H1 (cell line): ENCODE measurements around the gene ZFAND3. TPM values are rescaled to one million over a fixed set of nuclear protein-coding genes. Genes with fewer than 3 reads are reported as not detected.

Source experiments
- CTCF ChIA-PET: fragments of 300-600 bp; sonication (Branson Sonifier 250); formaldehyde crosslinking; loops from one replicate; lab custom pipeline; 2021; ENCODE audit not compliant: partially characterized antibody; lab: Charles Lee
- POLR2A ChIA-PET: fragments of 300-600 bp; sonication (Branson Sonifier 250); formaldehyde crosslinking; loops from one replicate; lab custom pipeline; 2021; ENCODE audit warnings: inconsistent platforms; ENCODE audit not compliant: partially characterized antibody; lab: Charles Lee
- DNase-seq, 2 experiments: peaks; one replicate each; pipeline versions ENCODE4 v3.0.0 to v3.0.0-alpha.2; 2010 to 2022; ENCODE audit warnings: low spot score in 2 of 2, low read depth in 1 of 2, mixed read lengths in 1 of 2
- FAIRE-seq: peaks from 2 replicates; lab custom pipeline; 2011; peaks lifted over from hg19 to GRCh38; lab: Jason Lieb, UNC
- H2AFZ ChIP-seq: 2 replicates; pipeline ENCODE4 v1.8.1; 2012; ENCODE audit warnings: low read length, inconsistent platforms
- H2AK5ac ChIP-seq: 2 replicates; pipeline ENCODE4 v1.6.1; 2013; ENCODE audit warnings: low read depth, low read length
- H2BK120ac ChIP-seq: replicated peaks from 2 replicates; pipeline ENCODE3; 2013; ENCODE audit warnings: low read depth, low read length, inconsistent platforms
- H2BK12ac ChIP-seq: 2 replicates; pipeline ENCODE4 v1.6.1; 2013; ENCODE audit warnings: low read depth, low read length
- H2BK15ac ChIP-seq: 2 replicates; pipeline ENCODE4 v1.6.1; 2013; ENCODE audit warnings: low read length
- H2BK20ac ChIP-seq: 2 replicates; pipeline ENCODE4 v1.6.1; 2013; ENCODE audit warnings: low read length
- H2BK5ac ChIP-seq: 2 replicates; pipeline ENCODE4 v1.6.1; 2013; ENCODE audit warnings: low read depth, low read length
- H3K14ac ChIP-seq: 2 replicates; pipeline ENCODE4 v1.6.1; 2013; ENCODE audit warnings: inconsistent platforms; ENCODE audit not compliant: insufficient read length
- H3K18ac ChIP-seq: 2 replicates; pipeline ENCODE4 v1.6.1; 2013; ENCODE audit warnings: low read length; ENCODE audit errors: extremely low read depth
- H3K23ac ChIP-seq: 2 replicates; pipeline ENCODE4 v1.6.1; 2013; ENCODE audit warnings: inconsistent platforms; ENCODE audit not compliant: insufficient read length
- H3K23me2 ChIP-seq: 2 replicates; pipeline ENCODE4 v1.6.1; 2013; ENCODE audit warnings: low read depth, low read length
- H3K27ac ChIP-seq: 2 replicates; pipeline ENCODE4 v1.6.1; 2011; ENCODE audit warnings: low read depth, low read length, inconsistent platforms
- H3K27me3 ChIP-seq, 4 experiments: replicated peaks in 1 of 4; 1 replicate in 1 of 4; 2 replicates in 3 of 4; pipeline versions ENCODE4 v1.6.1 to v1.8.1; 2011 to 2013; ENCODE audit warnings: low read length in 3 of 4, mild to moderate bottlenecking in 3 of 4, inconsistent platforms in 2 of 4, mixed read lengths in 2 of 4, moderate library complexity in 1 of 4; ENCODE audit not compliant: control insufficient read depth in 3 of 4, insufficient read depth in 3 of 4; ENCODE audit errors: extremely low read depth in 1 of 4
- H3K36me3 ChIP-seq, 4 experiments: 2 replicates each; pipeline versions ENCODE4 v1.6.1 to v1.8.1; 2011 to 2013; ENCODE audit warnings: mild to moderate bottlenecking in 4 of 4, low read length in 3 of 4, moderate library complexity in 2 of 4, control low read depth in 1 of 4, inconsistent platforms in 1 of 4; ENCODE audit not compliant: insufficient read depth in 4 of 4, control insufficient read depth in 2 of 4
- H3K4ac ChIP-seq: replicated peaks from 2 replicates; pipeline ENCODE3; 2013; ENCODE audit warnings: low read length, low read depth, mixed read lengths, inconsistent platforms; ENCODE audit not compliant: insufficient read length
- H3K4me1 ChIP-seq, 4 experiments: replicated peaks in 1 of 4; 1 replicate in 1 of 4; 2 replicates in 3 of 4; pipeline versions ENCODE4 v1.6.1 to v1.8.1; 2011 to 2013; ENCODE audit warnings: low read length in 3 of 4, inconsistent platforms in 2 of 4, mixed read lengths in 1 of 4; ENCODE audit not compliant: insufficient read depth in 4 of 4, control insufficient read depth in 3 of 4
- H3K4me2 ChIP-seq, 2 experiments: 2 replicates each; pipeline versions ENCODE4 v1.6.1 to v1.8.1; 2011 to 2013; ENCODE audit warnings: low read depth in 2 of 2, low read length in 2 of 2, control low read depth in 1 of 2, inconsistent platforms in 1 of 2, mild to moderate bottlenecking in 1 of 2; ENCODE audit not compliant: insufficient read depth in 1 of 2
- H3K4me3 ChIP-seq, 4 experiments: fragments of 200-600, 300-600 bp in 1 of 4; sonication (generic), shearing (Covaris generic), sonication (Bioruptor Twin) in 1 of 4; 2 replicates each; pipeline versions ENCODE4 v1.5.1 to v1.8.1; 2011 to 2016; ENCODE audit warnings: low read length in 4 of 4, low read depth in 3 of 4, control low read depth in 2 of 4, inconsistent platforms in 2 of 4, mild to moderate bottlenecking in 2 of 4, mixed read lengths in 1 of 4, moderate library complexity in 1 of 4; ENCODE audit not compliant: insufficient read depth in 2 of 4; ENCODE audit errors: extremely low read depth in 1 of 4
- H3K56ac ChIP-seq: replicated peaks from 2 replicates; pipeline ENCODE3; 2013; ENCODE audit warnings: low read depth, mild to moderate bottlenecking, mixed read lengths, low read length, inconsistent platforms; ENCODE audit not compliant: insufficient read length
- H3K79me1 ChIP-seq: 2 replicates; pipeline ENCODE4 v1.6.1; 2013; ENCODE audit warnings: low read depth, low read length, control low read depth
- H3K79me2 ChIP-seq, 2 experiments: 2 replicates each; pipeline versions ENCODE4 v1.6.1 to v1.8.1; 2012 to 2013; ENCODE audit warnings: low read length in 2 of 2, mild to moderate bottlenecking in 2 of 2, inconsistent platforms in 1 of 2; ENCODE audit not compliant: insufficient read depth in 2 of 2, control insufficient read depth in 1 of 2
- H3K9ac ChIP-seq, 4 experiments: replicated peaks in 1 of 4; 1 replicate in 1 of 4; 2 replicates in 3 of 4; pipeline versions ENCODE4 v1.6.1 to v1.8.1; 2011 to 2013; ENCODE audit warnings: low read depth in 3 of 4, low read length in 3 of 4, control low read depth in 2 of 4, mild to moderate bottlenecking in 2 of 4, moderate library complexity in 2 of 4, inconsistent platforms in 1 of 4; ENCODE audit errors: extremely low read depth in 1 of 4
- H3K9me3 ChIP-seq, 2 experiments: 2 replicates each; pipeline versions ENCODE4 v1.6.1 to v1.8.1; 2012 to 2013; ENCODE audit warnings: mild to moderate bottlenecking in 2 of 2, moderate library complexity in 2 of 2, control low read depth in 1 of 2, inconsistent platforms in 1 of 2, low read depth in 1 of 2, low read length in 1 of 2, mixed read lengths in 1 of 2; ENCODE audit not compliant: insufficient read depth in 2 of 2
- H4K20me1 ChIP-seq, 2 experiments: replicated peaks in 1 of 2; 2 replicates each; pipeline versions ENCODE3 to v1.8.1; 2011 to 2013; ENCODE audit warnings: inconsistent platforms in 2 of 2, low read length in 2 of 2, mild to moderate bottlenecking in 1 of 2; ENCODE audit not compliant: insufficient read depth in 2 of 2, control insufficient read depth in 1 of 2
- H4K5ac ChIP-seq: 2 replicates; pipeline ENCODE4 v1.6.1; 2013; ENCODE audit warnings: low read length, low read depth, mixed read lengths, inconsistent platforms; ENCODE audit not compliant: insufficient read length
- H4K8ac ChIP-seq: 2 replicates; pipeline ENCODE4 v1.8.0; 2013; ENCODE audit warnings: mild to moderate bottlenecking, moderate library complexity, low read length, inconsistent platforms; ENCODE audit not compliant: insufficient read depth; ENCODE audit errors: extremely low read depth
- H4K91ac ChIP-seq: replicated peaks from 2 replicates; pipeline ENCODE3; 2013; ENCODE audit warnings: low read length, mixed read lengths, inconsistent platforms; ENCODE audit not compliant: insufficient read length
- CBX5 ChIP-seq: fragments of 300-800, 300-1000 bp; sonication (generic); IDR thresholded peaks from 2 replicates; pipeline ENCODE4 v1.7.1; 2016; ENCODE audit warnings: antibody characterized with exemption, low read length, low read depth
- CBX8 ChIP-seq: fragments of 300-800, 300-1000 bp; sonication (generic); IDR thresholded peaks from 2 replicates; pipeline ENCODE4 v1.7.1; 2016; ENCODE audit warnings: low read depth, low read length, borderline replicate concordance
- CHD1 ChIP-seq: IDR thresholded peaks from 2 replicates; pipeline ENCODE4 v1.6.1; 2012; ENCODE audit warnings: low read depth, low read length, improper control_type of control experiment
- EP300 ChIP-seq, 2 experiments: IDR thresholded peaks; 1 replicate in 1 of 2; 2 replicates in 1 of 2; pipeline ENCODE4 v1.6.1; 2011 to 2012; ENCODE audit warnings: low read depth in 2 of 2, low read length in 2 of 2, mild to moderate bottlenecking in 2 of 2, borderline replicate concordance in 1 of 2, inconsistent platforms in 1 of 2, moderate library complexity in 1 of 2
- KDM4A ChIP-seq: IDR thresholded peaks from one replicate; pipeline ENCODE4 v1.7.1; 2012; ENCODE audit warnings: low read depth, mild to moderate bottlenecking, moderate library complexity, low read length, inconsistent platforms; ENCODE audit not compliant: severe bottlenecking
- RAD21 ChIP-seq, 2 experiments: IDR thresholded peaks in 1 of 2; conservative IDR thresholded peaks in 1 of 2; 2 replicates each; pipeline ENCODE4 v1.6.1; 2011; ENCODE audit warnings: low read depth in 2 of 2, low read length in 2 of 2, improper control_type of control experiment in 1 of 2, inconsistent platforms in 1 of 2, mild to moderate bottlenecking in 1 of 2, moderate library complexity in 1 of 2
- RBBP5 ChIP-seq: IDR thresholded peaks from 2 replicates; pipeline ENCODE4 v1.7.1; 2012; ENCODE audit warnings: low read depth, mild to moderate bottlenecking, inconsistent platforms, low read length, moderate library complexity, borderline replicate concordance
- SAP30 ChIP-seq: fragments of 300-600 bp; sonication (generic); IDR thresholded peaks from 2 replicates; pipeline ENCODE4 v1.7.1; 2012; ENCODE audit warnings: low read length, moderate library complexity, mild to moderate bottlenecking, inconsistent platforms; ENCODE audit not compliant: insufficient read depth, insufficient replicate concordance
- SIN3A ChIP-seq, 2 experiments: IDR thresholded peaks in 1 of 2; conservative IDR thresholded peaks in 1 of 2; 2 replicates each; pipeline ENCODE4 v1.6.1; 2011 to 2012; ENCODE audit warnings: low read length in 2 of 2, improper control_type of control experiment in 1 of 2, low read depth in 1 of 2, mild to moderate bottlenecking in 1 of 2
- WGBS, 2 experiments: shearing (Covaris generic) in 1 of 2; methylation state at CpG; one replicate each; pipeline versions ENCODE4 v1.1.6 to v1.1.7; 2013 to 2015; ENCODE audit warnings: low lambda C conversion rate in 2 of 2, mixed read lengths in 2 of 2, inconsistent platforms in 1 of 2, low coverage in 1 of 2, missing lambda C conversion rate in 1 of 2; ENCODE audit not compliant: insufficient replicate concordance in 2 of 2, insufficient coverage in 1 of 2, insufficient read length in 1 of 2; ENCODE audit errors: extremely low coverage in 1 of 2, missing lambda C conversion rate in 1 of 2; 5-methylcytosine and 5-hydroxymethylcytosine counted together
- polyA plus RNA-seq, 7 experiments: library from polyadenylated mRNA; depleted of rRNA in 3 of 7; stranded (reverse) in 5 of 7; unstranded in 2 of 7; fragments of >200 nt in 5 of 7; fragments of 200-250 nt in 2 of 7; gene quantifications; 1 replicate in 5 of 7; 2 replicates in 1 of 7; 4 replicates in 1 of 7; pipeline versions ENCODE4 v1.2.1 to v1.2.3, GENCODE V29; 2011 to 2013; ENCODE audit warnings: missing spikeins in 2 of 7, mixed read lengths in 2 of 7
- total RNA-seq: library from RNA; stranded (reverse); fragmentation: NEBNext Ultra II Directional; extraction: Animal tissue kit (Norgen Biotek cat#: 25700); gene quantifications from 2 replicates; pipeline ENCODE4 v1.2.1, GENCODE V29; 2021

ZFAND3 gene
- total and polyA plus RNA-seq, 2 of the 8 experiments (the other 6 are each of a cell fraction or from before 2014, with no cell fraction given), result 13.0 to 51.3 TPM

DNA sequence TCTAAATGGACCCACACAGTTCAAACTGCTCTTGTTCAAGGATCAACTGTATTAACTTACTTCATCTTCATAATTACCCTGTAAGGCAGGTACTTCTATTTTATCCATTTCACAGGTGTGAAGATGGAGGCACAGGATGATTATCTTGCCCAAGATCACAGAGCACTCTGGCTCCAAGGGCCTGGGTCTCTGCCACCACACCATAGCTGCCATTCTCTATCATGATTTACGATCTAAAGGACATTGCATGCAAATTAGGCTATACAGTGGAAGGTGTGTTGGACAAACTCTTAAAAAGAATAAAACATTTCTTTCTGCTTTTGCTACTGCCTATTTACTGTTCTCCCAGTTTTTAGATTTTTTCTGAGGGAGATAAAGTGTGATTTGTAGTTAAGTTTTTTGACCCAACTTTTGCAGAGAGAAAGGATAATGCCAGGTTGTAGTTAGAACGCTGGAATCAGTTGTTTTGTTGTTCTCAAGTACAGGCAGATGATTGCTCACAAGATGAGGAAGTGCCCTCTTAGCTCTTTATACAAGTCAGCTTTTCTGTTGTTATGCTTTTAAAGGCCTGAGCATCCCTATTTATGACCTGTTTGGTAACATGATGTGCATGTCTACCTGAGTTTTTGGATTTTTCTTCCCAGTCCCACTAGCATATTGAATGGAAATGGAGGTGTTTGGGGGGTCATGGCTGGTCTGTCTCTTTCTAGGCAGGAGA, 247.9 kb downstream of the ZFAND3 start:
- 0 out of 7 replicates have a peak, but pooled peaks cover 0 to 2% (median 0%) of the 10 kb centered on the region in 4 experiments for H3K4me1 ChIP-seq
- H2BK20ac ChIP-seq, result no peak overlapping the region
- H4K91ac ChIP-seq, result no peak overlapping the region
- H3K9ac ChIP-seq, result no peak overlapping the region
- no peak overlapping the region for H3K18ac ChIP-seq
- H3K4ac ChIP-seq, result no peak overlapping the region
- H4K20me1 ChIP-seq, result peaks cover 2% of the 10 kb centered on the region in 2 experiments
- H3K27me3 ChIP-seq, result no peaks in the 10 kb centered on the region
- POLR2A ChIA-PET, result no interaction called here
- no peak overlapping the region for H2BK15ac ChIP-seq
- DNase-seq (no peak), FAIRE-seq (no peak)
- no peak overlapping the region for H4K5ac ChIP-seq
- no peak overlapping the region for H2AFZ ChIP-seq
- H3K23ac ChIP-seq, result no peak overlapping the region
- H3K23me2 ChIP-seq, result no peaks in the 10 kb centered on the region
- H3K9me3 ChIP-seq, result no peaks in the 10 kb centered on the region
- no peak overlapping the region for H3K27ac ChIP-seq
- H2BK12ac ChIP-seq, result no peak overlapping the region
- H2AK5ac ChIP-seq, result no peak overlapping the region
- no peak overlapping the region for H3K4me3 ChIP-seq
- no peak overlapping the region for H3K14ac ChIP-seq
- H3K79me2 ChIP-seq, result no peaks in the 10 kb centered on the region
- H3K79me1 ChIP-seq, result no peaks in the 10 kb centered on the region
- H3K4me2 ChIP-seq, result no peak overlapping the region
- no peak overlapping the region for H3K56ac ChIP-seq
- CTCF ChIA-PET, result interaction anchor here (0.7 to 1.6 kb wide), 2 partner anchors 12 to 33 kb away, joined by 3 to 5 read pairs; no protein-coding TSS in a partner anchor
- 96% methylated on average over 2 of the region's 2 CpGs; no CpG with 5 or more reads in 1 of the 2 experiments for WGBS, 2 experiments
- peaks cover 3 to 9% (median 5%) of the 10 kb centered on the region in 4 experiments; a peak in 6 of 8 replicates for H3K36me3 ChIP-seq
- no peak overlapping the region for H2BK5ac ChIP-seq
- H4K8ac ChIP-seq, result no peak overlapping the region
- H2BK120ac ChIP-seq, result no peak overlapping the region
- TF ChIP-seq KDM4A (no peak), CBX8 (no peak), SAP30 (no peak), RBBP5 (no peak), CBX5 (no peak), RAD21 (IDR thresholded peaks at IDR 0.05 in 1 of 2, conservative IDR thresholded peaks at IDR 0.05 in 1 of 2; ENCODE audit: low read depth in 2 of 2, low read length in 2 of 2) (no peak), CHD1 (no peak), EP300 (IDR thresholded peaks at IDR 0.05; ENCODE audit: borderline replicate concordance in 1 of 2, low read depth in 2 of 2, low read length in 2 of 2) (no peak), SIN3A (conservative IDR thresholded peaks at IDR 0.05 in 1 of 2, IDR thresholded peaks at IDR 0.05 in 1 of 2; ENCODE audit: low read depth in 1 of 2, low read length in 2 of 2) (no peak)
